T-helper 1 cell treated with Interleukin-12 subunit alpha and Interleukin-12 subunit beta and Interleukin-4 antibody, amounts not matched to agents 30 ng/mL and 1 ng/mL, for 36 hours (primary cell): ENCODE results near the gene SHROOM3. TPM values are rescaled to one million over a fixed set of nuclear protein-coding genes. Genes with fewer than 3 reads are reported as not detected.
"Not testable (repeated sequence)": the region's sequence is repeated elsewhere in the genome, so short reads cannot be mapped to it uniquely, and the experiment has no call there.

Source experiments
- intact Hi-C: fragments of 100-400 bp; cut with micrococcal nuclease; formaldehyde crosslinking; loops from one replicate; pipeline ENCODE4 v1.15.1; 2024
- total RNA-seq: library from RNA; stranded (reverse); gene quantifications from 2 replicates; pipeline ENCODE4 v1.2.3, GENCODE V29; 2022

The SHROOM3 gene
- total RNA-seq, 1 donor from 2014 or later, result 0.02 TPM

- intact Hi-C loops, result no loop called here
These were observed 8.3 kb downstream of the SHROOM3 start for GRCh38 chr4:76443376-76443775.

- intact Hi-C loops, result no loop called here
These were observed 10.9 kb downstream of the SHROOM3 start for GRCh38 chr4:76445911-76446310.

GRCh38 chr4:76447393-76447851 is 12.4 kb downstream of the SHROOM3 start:
- intact Hi-C loops, result no loop called here

GRCh38 chr4:76448211-76448610 is 13.2 kb downstream of the SHROOM3 start:
- intact Hi-C loops, result no loop called here

GRCh38 chr4:76449362-76449767 is 14.3 kb downstream of the SHROOM3 start:
- intact Hi-C loops, result no loop called here

- intact Hi-C loops, result no loop called here
These were observed 14.8 kb downstream of the SHROOM3 start for GRCh38 chr4:76449833-76450232.

- intact Hi-C loops, result no loop called here
These were observed 18.2 kb downstream of the SHROOM3 start for GRCh38 chr4:76453232-76453631.

- intact Hi-C loops, result not testable (repeated sequence)
These were observed 19.0 kb downstream of the SHROOM3 start for GRCh38 chr4:76454073-76454472.

GRCh38 chr4:76457885-76458284 is 22.9 kb downstream of the SHROOM3 start:
- intact Hi-C loops, result no loop called here

- intact Hi-C loops, result no loop called here
These were observed 23.3 kb downstream of the SHROOM3 start for GRCh38 chr4:76458297-76458696.

GRCh38 chr4:76458825-76459224 is 23.8 kb downstream of the SHROOM3 start:
- intact Hi-C loops, result no loop called here

GRCh38 chr4:76459291-76459723 is 24.3 kb downstream of the SHROOM3 start:
- intact Hi-C loops, result no loop called here

GRCh38 chr4:76463568-76463967 is 28.5 kb downstream of the SHROOM3 start:
- intact Hi-C loops, result no loop called here

- intact Hi-C loops, result no loop called here
These were observed 35.0 kb downstream of the SHROOM3 start for GRCh38 chr4:76470064-76470463.

GRCh38 chr4:76470532-76470931 is 35.5 kb downstream of the SHROOM3 start:
- intact Hi-C loops, result no loop called here

- intact Hi-C loops, result no loop called here
These were observed 41.5 kb downstream of the SHROOM3 start for GRCh38 chr4:76476571-76476970.

GRCh38 chr4:76484654-76485053 is 49.6 kb downstream of the SHROOM3 start:
- intact Hi-C loops, result no loop called here

- intact Hi-C loops, result no loop called here
These were observed 50.4 kb downstream of the SHROOM3 start for GRCh38 chr4:76485450-76485849.

- intact Hi-C loops, result no loop called here
These were observed 51.7 kb downstream of the SHROOM3 start for GRCh38 chr4:76486588-76487276.

GRCh38 chr4:76487621-76488020 is 52.6 kb downstream of the SHROOM3 start:
- intact Hi-C loops, result no loop called here

- intact Hi-C loops, result no loop called here
These were observed 53.4 kb downstream of the SHROOM3 start for GRCh38 chr4:76488455-76488854.

- intact Hi-C loops, result no loop called here
These were observed 54.1 kb downstream of the SHROOM3 start for GRCh38 chr4:76488888-76489685.
